Activated CD8-positive, alpha-beta memory T cell treated with anti-CD3 and anti-CD28 coated beads for 4 hours (primary cell): ENCODE data around the gene MFAP2.
"Not testable (repeated sequence)": the region's sequence is repeated elsewhere in the genome, so short reads cannot be mapped to it uniquely, and the experiment has no call there.

Source experiments
- DNase-seq, 2 donors: peaks; one replicate each; pipeline ENCODE4 v3.0.0-alpha.2; 2020; ENCODE audit warnings: low read depth in 2 of 2

Gene MFAP2

DNA sequence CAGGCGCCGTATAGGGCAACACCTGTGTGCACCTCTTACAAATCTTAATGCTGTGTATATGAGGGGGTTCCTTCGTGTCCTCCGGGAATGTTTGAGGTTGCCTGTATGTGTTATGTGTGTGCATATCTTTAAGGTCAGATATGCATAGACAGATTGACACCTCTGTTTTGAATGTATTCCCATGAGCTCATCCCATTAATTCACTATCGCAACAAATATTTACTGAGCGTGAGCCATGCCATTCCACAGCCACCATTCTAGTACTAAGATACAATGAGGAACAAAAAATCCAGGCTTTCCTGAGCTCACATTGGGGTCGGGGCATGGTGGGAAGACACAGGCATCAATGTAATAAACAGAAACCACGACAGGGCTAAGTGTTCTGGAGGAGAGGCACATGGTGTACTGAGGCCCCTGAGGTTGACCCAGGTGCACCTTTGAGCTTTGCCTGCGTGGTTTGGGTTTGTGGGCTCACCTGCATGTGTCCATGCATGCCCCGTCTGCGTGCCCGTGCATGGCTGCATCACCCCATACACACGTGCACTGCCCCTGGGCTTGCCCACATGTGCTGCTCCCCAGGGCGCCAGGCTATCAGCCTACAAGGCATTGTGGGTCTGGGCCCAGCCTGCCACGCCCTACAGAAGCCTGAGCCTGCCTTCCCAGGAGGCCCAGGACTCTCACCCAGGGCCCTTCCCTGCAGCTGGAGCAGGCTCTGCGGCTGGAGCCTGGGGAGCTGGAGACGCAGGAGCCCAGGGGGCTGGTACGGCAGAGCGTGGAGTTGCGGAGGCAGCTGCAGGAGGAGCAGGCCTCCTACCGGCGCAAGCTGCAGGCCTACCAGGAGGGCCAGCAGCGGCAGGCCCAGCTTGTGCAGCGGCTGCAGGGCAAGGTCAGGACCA is 51.0 kb downstream of the MFAP2 start:
- not testable (repeated sequence) for DNase-seq

DNA sequence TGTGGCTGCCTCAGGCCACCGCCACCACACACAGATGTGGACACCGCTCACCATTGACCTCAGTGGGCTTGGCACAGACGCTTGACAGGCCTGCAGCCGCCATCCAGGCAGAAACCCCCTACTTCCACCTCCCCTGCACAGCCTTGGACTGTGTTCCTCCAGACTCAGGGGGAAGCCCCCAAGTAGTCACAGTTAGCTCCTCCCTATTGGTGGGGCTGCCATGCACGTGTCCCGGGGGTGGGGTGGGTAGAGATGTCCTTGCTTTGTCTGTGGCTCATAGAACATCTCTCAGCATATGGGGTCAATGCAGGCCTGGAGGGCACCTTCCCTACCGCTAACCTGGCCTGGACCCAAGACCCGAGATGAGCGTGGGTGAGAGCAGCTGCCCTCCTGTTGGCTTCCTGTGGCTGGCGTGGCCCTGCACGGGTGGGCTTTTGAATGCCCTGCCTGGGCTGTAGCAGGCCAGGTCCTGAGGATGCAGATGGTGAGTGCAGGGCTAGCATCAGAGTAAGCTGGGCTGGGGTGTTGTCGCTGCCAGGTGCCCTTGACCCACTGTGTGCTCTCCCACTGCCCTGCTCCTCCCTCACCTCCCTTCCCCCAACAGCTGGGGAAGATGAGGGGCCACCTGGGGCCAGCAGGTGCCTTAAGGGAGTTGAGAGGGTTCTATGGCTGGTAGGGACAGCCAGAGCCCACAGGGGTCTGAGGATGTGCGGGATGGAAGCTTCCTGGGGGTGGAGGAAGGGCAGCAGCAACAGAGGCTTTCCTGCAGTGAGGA is 52.5 kb downstream of the MFAP2 start:
- DNase-seq = no peak

DNA sequence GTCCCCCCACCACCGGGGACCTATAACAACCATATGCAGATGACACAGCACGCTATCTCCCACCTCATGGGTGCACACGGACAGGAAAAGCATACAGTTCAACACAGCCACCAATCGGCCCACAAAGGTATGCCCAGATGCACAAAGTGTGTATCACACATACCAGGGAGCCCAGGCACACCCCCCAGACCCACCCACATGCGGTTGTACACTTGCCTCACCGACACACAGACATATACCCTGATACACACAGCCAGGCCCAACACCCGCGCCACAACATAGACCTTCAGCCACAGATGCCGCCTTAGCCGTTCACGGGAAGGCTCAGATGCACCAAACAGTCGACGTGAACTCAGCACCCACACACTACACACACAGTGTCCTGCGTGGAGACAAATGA is 53.2 kb downstream of the MFAP2 start:
- no peak for DNase-seq

DNA sequence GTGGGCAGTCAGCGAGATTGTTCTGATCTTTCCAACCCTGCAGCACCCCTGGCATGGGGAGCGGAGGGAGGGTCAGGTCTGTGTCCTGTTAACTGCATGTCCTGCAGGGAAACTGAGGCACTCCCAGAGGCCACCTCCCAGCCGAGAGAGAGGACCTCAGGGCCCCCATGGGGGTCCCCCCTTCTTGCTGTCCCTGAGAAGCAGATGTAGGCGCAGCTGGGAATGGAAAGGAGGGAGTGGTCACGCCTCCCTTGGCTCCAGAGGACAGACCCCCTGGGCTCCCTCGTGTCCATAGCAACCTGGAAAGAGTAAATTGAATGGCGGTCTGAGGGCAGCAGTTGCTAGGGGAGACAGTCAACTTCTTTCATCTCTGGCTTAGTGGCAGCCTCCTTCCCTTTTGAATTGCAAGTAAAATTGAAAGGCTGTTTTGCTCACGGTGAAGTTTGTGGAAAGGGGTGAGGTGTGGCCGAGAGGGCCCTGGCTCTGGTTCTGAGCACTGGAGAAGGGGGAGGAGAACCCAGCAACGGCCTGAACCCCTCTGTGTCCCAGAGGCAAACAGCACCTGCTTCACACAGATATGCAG is 53.8 kb downstream of the MFAP2 start:
- no peak for DNase-seq

DNA sequence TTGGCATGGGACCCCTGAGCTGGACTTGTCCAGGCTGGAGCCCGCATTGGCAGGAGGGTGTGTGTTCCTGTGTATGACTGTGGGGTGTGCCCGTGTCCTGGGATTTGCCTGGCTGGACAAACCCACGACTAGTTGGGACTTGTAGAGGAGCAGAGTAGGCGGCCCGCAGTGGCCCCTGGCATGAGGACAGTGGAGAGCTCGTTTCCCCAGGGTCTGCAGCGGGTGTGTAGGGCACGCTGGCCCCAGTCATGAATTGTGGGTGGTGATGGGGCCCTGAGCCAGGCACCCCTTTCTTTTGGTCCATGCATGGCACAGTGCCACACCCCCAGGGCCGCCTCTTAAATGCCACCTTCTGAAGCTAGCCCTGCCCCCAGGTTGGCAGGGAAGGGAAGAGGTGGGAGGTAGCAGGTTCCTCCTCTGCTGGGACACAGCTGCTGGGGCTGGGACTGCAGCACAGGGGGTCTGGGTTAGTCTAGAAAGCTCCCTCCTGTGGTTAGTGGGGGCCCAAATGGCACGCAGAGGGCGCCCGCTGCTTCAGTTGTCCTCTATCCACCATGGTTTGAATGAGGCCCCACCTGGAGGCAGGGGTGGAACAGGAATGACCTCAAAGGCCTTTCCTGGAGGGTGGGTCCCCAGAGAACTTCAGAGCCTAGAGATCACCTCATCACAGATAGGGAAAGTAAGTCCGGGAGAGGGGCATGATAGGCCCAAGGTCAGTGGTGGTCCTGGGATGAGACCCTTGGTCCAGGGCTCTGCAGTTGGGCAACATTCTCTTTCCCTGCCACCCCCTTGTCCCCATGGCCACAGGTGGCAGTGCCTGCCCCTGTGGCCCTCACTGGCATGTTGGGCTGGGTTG is 54.6 kb downstream of the MFAP2 start:
- no peak for DNase-seq

DNA sequence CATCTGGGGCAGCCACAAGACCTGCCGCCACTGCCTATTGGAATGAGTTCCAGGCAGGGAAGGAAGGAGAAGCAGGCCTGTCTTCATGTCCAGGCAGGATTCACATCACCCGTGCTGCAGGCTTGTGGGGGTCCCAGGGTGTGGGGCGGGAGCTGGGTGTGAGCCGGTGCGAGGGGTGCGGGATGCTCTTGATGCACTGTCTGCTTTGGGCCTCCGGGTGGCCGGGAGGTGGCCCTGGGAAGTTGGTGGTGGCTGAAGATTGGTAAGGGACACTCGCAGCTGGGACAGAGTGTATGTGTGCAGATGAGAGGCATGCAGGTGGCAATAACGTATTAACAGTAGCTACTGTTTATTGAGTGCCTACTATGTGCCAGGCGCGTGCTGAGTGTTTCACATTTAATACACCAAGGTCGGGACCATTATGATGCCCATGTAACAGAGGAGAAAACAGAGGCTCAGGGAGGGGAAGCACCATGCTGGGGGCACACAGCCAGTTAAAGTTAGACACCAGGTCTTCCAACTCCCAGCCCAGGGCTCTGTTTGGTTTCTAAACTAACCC is 55.4 kb downstream of the MFAP2 start:
- no peak for DNase-seq
